SK-N-SH (cell line): ENCODE results near the gene TRMT61B.

Source experiments
- CTCF ChIP-seq: fragments of 200-600 bp; sonication (generic); IDR thresholded peaks from 2 replicates; pipeline ENCODE4 v1.6.1; 2017; ENCODE audit warnings: antibody characterized with exemption, mild to moderate bottlenecking, moderate library complexity
- EZH2phosphoT487 ChIP-seq: fragments of 200-600 bp; sonication (generic); IDR thresholded peaks from 2 replicates; pipeline ENCODE4 v1.6.1; 2017; ENCODE audit warnings: low read depth, mixed run types, mild to moderate bottlenecking, antibody characterized with exemption, moderate library complexity, borderline replicate concordance
- MAX ChIP-seq: IDR thresholded peaks from 2 replicates; pipeline ENCODE4 v1.4.0; 2012; ENCODE audit warnings: low read depth
- TEAD4 ChIP-seq: IDR thresholded peaks from 2 replicates; pipeline ENCODE4 v1.4.0; 2012; ENCODE audit warnings: mild to moderate bottlenecking, borderline replicate concordance; ENCODE audit not compliant: insufficient read depth
- USF1 ChIP-seq: IDR thresholded peaks from 2 replicates; pipeline ENCODE4 v1.4.0; 2012; ENCODE audit warnings: low read depth, borderline replicate concordance
- USF2 ChIP-seq: fragments of 150-350 bp; IDR thresholded peaks from 2 replicates; pipeline ENCODE4 v1.6.1; 2017; ENCODE audit warnings: antibody characterized with exemption, low read length, low read depth, borderline replicate concordance
- ZBTB33 ChIP-seq: IDR thresholded peaks from 2 replicates; pipeline ENCODE4 v1.4.0; 2012; ENCODE audit warnings: low read depth, borderline replicate concordance

- TF ChIP-seq CTCF: no peak
- no peak for TF ChIP-seq ZBTB33
- no peak for TF ChIP-seq MAX
- no peak for TF ChIP-seq TEAD4
- no peak for TF ChIP-seq USF1
- no peak for TF ChIP-seq USF2
- no peak for TF ChIP-seq EZH2phosphoT487
These were observed 34.8 kb upstream of the TRMT61B start for GRCh38 chr2:28904802-28905457.
